H1 (cell line): Measurements from ENCODE around the gene TBC1D32. TPM values are rescaled to one million over a fixed set of nuclear protein-coding genes. Genes with fewer than 3 reads are reported as not detected.

Experiments used
- CTCF ChIA-PET: fragments of 300-600 bp; sonication (Branson Sonifier 250); formaldehyde crosslinking; loops from one replicate; lab custom pipeline; 2021; ENCODE audit not compliant: partially characterized antibody; lab: Charles Lee
- POLR2A ChIA-PET: fragments of 300-600 bp; sonication (Branson Sonifier 250); formaldehyde crosslinking; loops from one replicate; lab custom pipeline; 2021; ENCODE audit warnings: inconsistent platforms; ENCODE audit not compliant: partially characterized antibody; lab: Charles Lee
- DNase-seq, 2 experiments: peaks; one replicate each; pipeline versions ENCODE4 v3.0.0 to v3.0.0-alpha.2; 2010 to 2022; ENCODE audit warnings: low spot score in 2 of 2, low read depth in 1 of 2, mixed read lengths in 1 of 2
- FAIRE-seq: peaks from 2 replicates; lab custom pipeline; 2011; peaks lifted over from hg19 to GRCh38; lab: Jason Lieb, UNC
- H2AFZ ChIP-seq: 2 replicates; pipeline ENCODE4 v1.8.1; 2012; ENCODE audit warnings: low read length, inconsistent platforms
- H2AK5ac ChIP-seq: 2 replicates; pipeline ENCODE4 v1.6.1; 2013; ENCODE audit warnings: low read depth, low read length
- H2BK120ac ChIP-seq: replicated peaks from 2 replicates; pipeline ENCODE3; 2013; ENCODE audit warnings: low read depth, low read length, inconsistent platforms
- H2BK12ac ChIP-seq: 2 replicates; pipeline ENCODE4 v1.6.1; 2013; ENCODE audit warnings: low read depth, low read length
- H2BK15ac ChIP-seq: 2 replicates; pipeline ENCODE4 v1.6.1; 2013; ENCODE audit warnings: low read length
- H2BK20ac ChIP-seq: 2 replicates; pipeline ENCODE4 v1.6.1; 2013; ENCODE audit warnings: low read length
- H2BK5ac ChIP-seq: 2 replicates; pipeline ENCODE4 v1.6.1; 2013; ENCODE audit warnings: low read depth, low read length
- H3K14ac ChIP-seq: 2 replicates; pipeline ENCODE4 v1.6.1; 2013; ENCODE audit warnings: inconsistent platforms; ENCODE audit not compliant: insufficient read length
- H3K18ac ChIP-seq: 2 replicates; pipeline ENCODE4 v1.6.1; 2013; ENCODE audit warnings: low read length; ENCODE audit errors: extremely low read depth
- H3K23ac ChIP-seq: 2 replicates; pipeline ENCODE4 v1.6.1; 2013; ENCODE audit warnings: inconsistent platforms; ENCODE audit not compliant: insufficient read length
- H3K23me2 ChIP-seq: 2 replicates; pipeline ENCODE4 v1.6.1; 2013; ENCODE audit warnings: low read depth, low read length
- H3K27ac ChIP-seq: 2 replicates; pipeline ENCODE4 v1.6.1; 2011; ENCODE audit warnings: low read depth, low read length, inconsistent platforms
- H3K27me3 ChIP-seq, 4 experiments: replicated peaks in 1 of 4; 1 replicate in 1 of 4; 2 replicates in 3 of 4; pipeline versions ENCODE4 v1.6.1 to v1.8.1; 2011 to 2013; ENCODE audit warnings: low read length in 3 of 4, mild to moderate bottlenecking in 3 of 4, inconsistent platforms in 2 of 4, mixed read lengths in 2 of 4, moderate library complexity in 1 of 4; ENCODE audit not compliant: control insufficient read depth in 3 of 4, insufficient read depth in 3 of 4; ENCODE audit errors: extremely low read depth in 1 of 4
- H3K36me3 ChIP-seq, 4 experiments: 2 replicates each; pipeline versions ENCODE4 v1.6.1 to v1.8.1; 2011 to 2013; ENCODE audit warnings: mild to moderate bottlenecking in 4 of 4, low read length in 3 of 4, moderate library complexity in 2 of 4, control low read depth in 1 of 4, inconsistent platforms in 1 of 4; ENCODE audit not compliant: insufficient read depth in 4 of 4, control insufficient read depth in 2 of 4
- H3K4ac ChIP-seq: replicated peaks from 2 replicates; pipeline ENCODE3; 2013; ENCODE audit warnings: low read length, low read depth, mixed read lengths, inconsistent platforms; ENCODE audit not compliant: insufficient read length
- H3K4me1 ChIP-seq, 4 experiments: replicated peaks in 1 of 4; 1 replicate in 1 of 4; 2 replicates in 3 of 4; pipeline versions ENCODE4 v1.6.1 to v1.8.1; 2011 to 2013; ENCODE audit warnings: low read length in 3 of 4, inconsistent platforms in 2 of 4, mixed read lengths in 1 of 4; ENCODE audit not compliant: insufficient read depth in 4 of 4, control insufficient read depth in 3 of 4
- H3K4me2 ChIP-seq, 2 experiments: 2 replicates each; pipeline versions ENCODE4 v1.6.1 to v1.8.1; 2011 to 2013; ENCODE audit warnings: low read depth in 2 of 2, low read length in 2 of 2, control low read depth in 1 of 2, inconsistent platforms in 1 of 2, mild to moderate bottlenecking in 1 of 2; ENCODE audit not compliant: insufficient read depth in 1 of 2
- H3K4me3 ChIP-seq, 4 experiments: fragments of 200-600, 300-600 bp in 1 of 4; sonication (generic), shearing (Covaris generic), sonication (Bioruptor Twin) in 1 of 4; 2 replicates each; pipeline versions ENCODE4 v1.5.1 to v1.8.1; 2011 to 2016; ENCODE audit warnings: low read length in 4 of 4, low read depth in 3 of 4, control low read depth in 2 of 4, inconsistent platforms in 2 of 4, mild to moderate bottlenecking in 2 of 4, mixed read lengths in 1 of 4, moderate library complexity in 1 of 4; ENCODE audit not compliant: insufficient read depth in 2 of 4; ENCODE audit errors: extremely low read depth in 1 of 4
- H3K56ac ChIP-seq: replicated peaks from 2 replicates; pipeline ENCODE3; 2013; ENCODE audit warnings: low read depth, mild to moderate bottlenecking, mixed read lengths, low read length, inconsistent platforms; ENCODE audit not compliant: insufficient read length
- H3K79me1 ChIP-seq: 2 replicates; pipeline ENCODE4 v1.6.1; 2013; ENCODE audit warnings: low read depth, low read length, control low read depth
- H3K79me2 ChIP-seq, 2 experiments: 2 replicates each; pipeline versions ENCODE4 v1.6.1 to v1.8.1; 2012 to 2013; ENCODE audit warnings: low read length in 2 of 2, mild to moderate bottlenecking in 2 of 2, inconsistent platforms in 1 of 2; ENCODE audit not compliant: insufficient read depth in 2 of 2, control insufficient read depth in 1 of 2
- H3K9ac ChIP-seq, 4 experiments: replicated peaks in 1 of 4; 1 replicate in 1 of 4; 2 replicates in 3 of 4; pipeline versions ENCODE4 v1.6.1 to v1.8.1; 2011 to 2013; ENCODE audit warnings: low read depth in 3 of 4, low read length in 3 of 4, control low read depth in 2 of 4, mild to moderate bottlenecking in 2 of 4, moderate library complexity in 2 of 4, inconsistent platforms in 1 of 4; ENCODE audit errors: extremely low read depth in 1 of 4
- H3K9me3 ChIP-seq, 2 experiments: 2 replicates each; pipeline versions ENCODE4 v1.6.1 to v1.8.1; 2012 to 2013; ENCODE audit warnings: mild to moderate bottlenecking in 2 of 2, moderate library complexity in 2 of 2, control low read depth in 1 of 2, inconsistent platforms in 1 of 2, low read depth in 1 of 2, low read length in 1 of 2, mixed read lengths in 1 of 2; ENCODE audit not compliant: insufficient read depth in 2 of 2
- H4K20me1 ChIP-seq, 2 experiments: replicated peaks in 1 of 2; 2 replicates each; pipeline versions ENCODE3 to v1.8.1; 2011 to 2013; ENCODE audit warnings: inconsistent platforms in 2 of 2, low read length in 2 of 2, mild to moderate bottlenecking in 1 of 2; ENCODE audit not compliant: insufficient read depth in 2 of 2, control insufficient read depth in 1 of 2
- H4K5ac ChIP-seq: 2 replicates; pipeline ENCODE4 v1.6.1; 2013; ENCODE audit warnings: low read length, low read depth, mixed read lengths, inconsistent platforms; ENCODE audit not compliant: insufficient read length
- H4K8ac ChIP-seq: 2 replicates; pipeline ENCODE4 v1.8.0; 2013; ENCODE audit warnings: mild to moderate bottlenecking, moderate library complexity, low read length, inconsistent platforms; ENCODE audit not compliant: insufficient read depth; ENCODE audit errors: extremely low read depth
- H4K91ac ChIP-seq: replicated peaks from 2 replicates; pipeline ENCODE3; 2013; ENCODE audit warnings: low read length, mixed read lengths, inconsistent platforms; ENCODE audit not compliant: insufficient read length
- BCL11A ChIP-seq, 2 experiments: IDR thresholded peaks; one replicate each; pipeline ENCODE4 v1.6.1; 2011; ENCODE audit warnings: low read depth in 2 of 2, low read length in 2 of 2, mild to moderate bottlenecking in 2 of 2
- CREB1 ChIP-seq: IDR thresholded peaks from 2 replicates; pipeline ENCODE4 v1.6.1; 2012; ENCODE audit warnings: inconsistent platforms
- KDM1A ChIP-seq: fragments of 200-600, 300-600 bp; sonication (generic); IDR thresholded peaks from 2 replicates; pipeline ENCODE4 v1.7.1; 2016; ENCODE audit warnings: mild to moderate bottlenecking, low read length, borderline replicate concordance
- PHF8 ChIP-seq: fragments of 200-600 bp; sonication (generic); conservative IDR thresholded peaks from 2 replicates; pipeline ENCODE4 v1.7.1; 2012; ENCODE audit warnings: low read depth, mild to moderate bottlenecking, inconsistent platforms, low read length, moderate library complexity
- RBBP5 ChIP-seq: IDR thresholded peaks from 2 replicates; pipeline ENCODE4 v1.7.1; 2012; ENCODE audit warnings: low read depth, mild to moderate bottlenecking, inconsistent platforms, low read length, moderate library complexity, borderline replicate concordance
- TEAD4 ChIP-seq: IDR thresholded peaks from 2 replicates; pipeline ENCODE4 v1.6.1; 2012; ENCODE audit warnings: low read depth, low read length, inconsistent platforms, mixed read lengths
- WGBS, 2 experiments: shearing (Covaris generic) in 1 of 2; methylation state at CpG; one replicate each; pipeline versions ENCODE4 v1.1.6 to v1.1.7; 2013 to 2015; ENCODE audit warnings: low lambda C conversion rate in 2 of 2, mixed read lengths in 2 of 2, inconsistent platforms in 1 of 2, low coverage in 1 of 2, missing lambda C conversion rate in 1 of 2; ENCODE audit not compliant: insufficient replicate concordance in 2 of 2, insufficient coverage in 1 of 2, insufficient read length in 1 of 2; ENCODE audit errors: extremely low coverage in 1 of 2, missing lambda C conversion rate in 1 of 2; 5-methylcytosine and 5-hydroxymethylcytosine counted together
- polyA plus RNA-seq, 7 experiments: library from polyadenylated mRNA; depleted of rRNA in 3 of 7; stranded (reverse) in 5 of 7; unstranded in 2 of 7; fragments of >200 nt in 5 of 7; fragments of 200-250 nt in 2 of 7; gene quantifications; 1 replicate in 5 of 7; 2 replicates in 1 of 7; 4 replicates in 1 of 7; pipeline versions ENCODE4 v1.2.1 to v1.2.3, GENCODE V29; 2011 to 2013; ENCODE audit warnings: missing spikeins in 2 of 7, mixed read lengths in 2 of 7
- total RNA-seq: library from RNA; stranded (reverse); fragmentation: NEBNext Ultra II Directional; extraction: Animal tissue kit (Norgen Biotek cat#: 25700); gene quantifications from 2 replicates; pipeline ENCODE4 v1.2.1, GENCODE V29; 2021

Gene TBC1D32
- total and polyA plus RNA-seq, 2 of the 8 experiments (the other 6 are each of a cell fraction or from before 2014, with no cell fraction given): 5.3 to 7.1 TPM

DNA sequence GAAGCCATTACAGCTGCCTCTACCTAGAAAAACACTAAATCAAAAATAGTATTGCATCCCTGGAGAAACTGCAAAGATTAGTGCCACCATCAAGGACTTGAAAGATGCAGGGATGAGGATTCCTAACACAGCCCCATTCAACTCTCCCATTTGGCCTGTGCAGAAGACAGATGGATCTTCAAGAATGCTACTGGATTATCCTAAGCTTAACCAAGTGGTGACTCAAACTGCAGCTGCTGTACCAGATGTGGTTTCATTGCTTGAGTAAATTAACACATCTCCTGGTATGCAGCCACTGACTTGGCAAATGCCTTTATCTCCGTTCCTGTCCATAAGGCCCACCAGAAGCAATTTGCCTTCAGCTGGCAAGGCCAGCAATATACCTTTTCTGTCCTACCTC is 117.4 kb downstream of the TBC1D32 start:
- no peak overlapping the region for H3K14ac ChIP-seq
- H3K27me3 ChIP-seq: no peaks in the 10 kb centered on the region
- DNase-seq (no peak), FAIRE-seq (no peak)
- ChIA-PET POLR2A (no interaction called here), CTCF (interaction anchor here (1.0 to 1.7 kb wide), 2 partner anchors 11 to 162 kb away, joined by 4 read pairs; no protein-coding TSS in a partner anchor)
- no peak overlapping the region for H3K56ac ChIP-seq
- H3K4ac ChIP-seq: no peak overlapping the region
- H2BK120ac ChIP-seq: no peak overlapping the region
- no peak overlapping the region for H3K9ac ChIP-seq
- no peak overlapping the region for H2AK5ac ChIP-seq
- H3K4me1 ChIP-seq: no peaks in the 10 kb centered on the region
- H3K23ac ChIP-seq: no peak overlapping the region
- WGBS, 2 experiments: 100% methylated on average over 1 of the region's 1 CpG; no CpG with 5 or more reads in 1 of the 2 experiments
- H3K18ac ChIP-seq: no peak overlapping the region
- H3K27ac ChIP-seq: no peak overlapping the region
- H3K4me2 ChIP-seq: no peak overlapping the region
- no peak overlapping the region for H4K5ac ChIP-seq
- no peak overlapping the region for H4K8ac ChIP-seq
- H3K23me2 ChIP-seq: no peaks in the 10 kb centered on the region
- no peak overlapping the region for H2BK20ac ChIP-seq
- H2BK5ac ChIP-seq: no peak overlapping the region
- H4K20me1 ChIP-seq: no peaks in the 10 kb centered on the region
- H2BK15ac ChIP-seq: no peak overlapping the region
- H4K91ac ChIP-seq: no peak overlapping the region
- H3K79me1 ChIP-seq: no peaks in the 10 kb centered on the region
- H3K9me3 ChIP-seq: no peaks in the 10 kb centered on the region
- TF ChIP-seq TEAD4 (no peak), KDM1A (no peak), PHF8 (no peak), RBBP5 (no peak), CREB1 (no peak), BCL11A (IDR thresholded peaks at IDR 0.05; ENCODE audit: low read depth in 2 of 2, low read length in 2 of 2) (no peak)
- no peaks in the 10 kb centered on the region for H3K79me2 ChIP-seq
- H2AFZ ChIP-seq: no peak overlapping the region
- H2BK12ac ChIP-seq: no peak overlapping the region
- no peak overlapping the region for H3K4me3 ChIP-seq
- H3K36me3 ChIP-seq: no peaks in the 10 kb centered on the region; a peak in 1 of 8 replicates
